KMS-11 (cell line): Measurements from ENCODE around the gene BASP1.
"Not testable (repeated sequence)": the region's sequence is repeated elsewhere in the genome, so short reads cannot be mapped to it uniquely, and the experiment has no call there.

ENCODE experiments used
- H2AFZ ChIP-seq: fragments of 200-600 bp; sonication (generic); 2 replicates; pipeline ENCODE4 v1.6.1; 2016; ENCODE audit warnings: antibody characterized with exemption, mixed run types, low read depth
- H3K27ac ChIP-seq: fragments of 200-600 bp; sonication (generic); 2 replicates; pipeline ENCODE4 v1.6.1; 2016; ENCODE audit warnings: mild to moderate bottlenecking, mixed run types
- H3K27me3 ChIP-seq: fragments of 200-600 bp; sonication (generic); 2 replicates; pipeline ENCODE4 v1.6.1; 2017; ENCODE audit warnings: mild to moderate bottlenecking, low read depth, mixed run types, moderate library complexity; ENCODE audit not compliant: insufficient read depth
- H3K36me3 ChIP-seq: fragments of 200-600 bp; sonication (generic); 2 replicates; pipeline ENCODE4 v1.6.1; 2017; ENCODE audit warnings: mild to moderate bottlenecking, mixed run types; ENCODE audit not compliant: insufficient read depth
- H3K4me1 ChIP-seq: fragments of 200-600 bp; sonication (generic); 2 replicates; pipeline ENCODE4 v1.6.1; 2016; ENCODE audit warnings: mild to moderate bottlenecking, low read depth, mixed run types; ENCODE audit not compliant: poor library complexity, severe bottlenecking
- H3K4me2 ChIP-seq: fragments of 200-600 bp; sonication (generic); 2 replicates; pipeline ENCODE4 v1.7.0; 2016; ENCODE audit warnings: mild to moderate bottlenecking, mixed run types
- H3K4me3 ChIP-seq: fragments of 200-600 bp; sonication (generic); IDR thresholded peaks from 2 replicates; pipeline ENCODE4 v1.6.1; 2017; ENCODE audit warnings: low read depth, low read length, mixed read lengths; ENCODE audit not compliant: insufficient read depth
- H3K79me2 ChIP-seq: fragments of 200-600 bp; sonication (generic); 2 replicates; pipeline ENCODE4 v1.6.1; 2016; ENCODE audit warnings: low read depth, mixed run types; ENCODE audit not compliant: insufficient read depth
- H3K9ac ChIP-seq: fragments of 200-600 bp; sonication (generic); 2 replicates; pipeline ENCODE4 v1.6.1; 2016; ENCODE audit warnings: mild to moderate bottlenecking, mixed run types
- H4K20me1 ChIP-seq: fragments of 200-600 bp; sonication (generic); 2 replicates; pipeline ENCODE4 v1.6.1; 2016; ENCODE audit warnings: mild to moderate bottlenecking, mixed run types; ENCODE audit not compliant: insufficient read depth
- CTCF ChIP-seq: fragments of 200-600 bp; sonication (generic); conservative IDR thresholded peaks from 2 replicates; pipeline ENCODE4 v1.6.1; 2017; ENCODE audit warnings: low read depth, mild to moderate bottlenecking, antibody characterized with exemption, low read length, moderate library complexity, mixed read lengths

Gene BASP1

DNA sequence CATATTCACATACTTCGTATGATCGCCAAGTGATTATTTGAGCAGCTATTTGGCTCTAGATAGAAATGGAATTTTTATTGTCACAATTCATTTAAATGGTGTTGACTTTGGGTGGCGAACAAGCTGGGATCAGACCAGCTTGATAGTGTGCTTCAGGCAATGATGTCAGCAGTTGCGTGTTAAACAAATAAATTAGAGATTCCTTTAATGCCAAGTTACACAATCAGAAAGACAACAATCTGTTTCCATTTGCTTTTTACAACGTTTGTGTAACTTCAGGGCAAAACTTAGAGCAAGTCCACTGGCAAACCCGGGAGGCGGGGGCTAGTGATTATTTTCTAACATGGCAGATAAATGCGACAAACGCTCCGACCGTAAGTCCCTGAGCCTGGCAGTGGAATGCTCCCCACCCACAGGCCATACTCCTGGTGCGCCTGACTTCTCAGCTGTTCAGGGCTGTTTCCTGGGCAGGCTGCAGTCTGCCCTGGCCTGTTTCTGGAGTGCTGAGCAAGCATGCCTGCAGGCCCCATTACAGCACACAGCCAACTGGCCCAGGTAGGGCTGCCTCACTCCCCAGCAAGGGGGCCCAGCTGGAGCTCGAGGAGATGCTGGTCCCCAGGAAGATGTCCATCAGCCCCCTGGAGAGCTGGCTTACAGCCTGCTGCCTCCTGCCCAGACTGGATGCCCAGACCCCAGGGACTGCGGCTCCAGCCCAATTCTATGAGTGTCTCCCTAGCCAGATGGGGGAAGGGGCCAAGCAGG, 88.7 kb downstream of the BASP1 start:
- TF ChIP-seq CTCF: no peak
- H4K20me1 ChIP-seq: no peaks in the 10 kb centered on the region
- H3K9ac ChIP-seq: no peak overlapping the region
- H3K27ac ChIP-seq: no peak overlapping the region
- no peak overlapping the region for H3K4me3 ChIP-seq
- H3K79me2 ChIP-seq: no peaks in the 10 kb centered on the region
- no peak overlapping the region for H3K4me2 ChIP-seq
- no peak overlapping the region for H2AFZ ChIP-seq
- no peaks in the 10 kb centered on the region for H3K4me1 ChIP-seq
- no peaks in the 10 kb centered on the region for H3K27me3 ChIP-seq
- no peaks in the 10 kb centered on the region for H3K36me3 ChIP-seq

GRCh38 chr5:17306726-17307091, 89.3 kb downstream of the BASP1 start:
- Histone ChIP-seq H4K20me1 (no peaks in the 10 kb centered on the region), H3K4me3 (no peak overlapping the region), H3K27ac (no peak overlapping the region), H3K4me1 (no peaks in the 10 kb centered on the region), H3K9ac (no peak overlapping the region), H3K27me3 (no peaks in the 10 kb centered on the region), H2AFZ (no peak overlapping the region), H3K4me2 (no peak overlapping the region), H3K79me2 (no peaks in the 10 kb centered on the region), H3K36me3 (no peaks in the 10 kb centered on the region)
- no peak for TF ChIP-seq CTCF

DNA sequence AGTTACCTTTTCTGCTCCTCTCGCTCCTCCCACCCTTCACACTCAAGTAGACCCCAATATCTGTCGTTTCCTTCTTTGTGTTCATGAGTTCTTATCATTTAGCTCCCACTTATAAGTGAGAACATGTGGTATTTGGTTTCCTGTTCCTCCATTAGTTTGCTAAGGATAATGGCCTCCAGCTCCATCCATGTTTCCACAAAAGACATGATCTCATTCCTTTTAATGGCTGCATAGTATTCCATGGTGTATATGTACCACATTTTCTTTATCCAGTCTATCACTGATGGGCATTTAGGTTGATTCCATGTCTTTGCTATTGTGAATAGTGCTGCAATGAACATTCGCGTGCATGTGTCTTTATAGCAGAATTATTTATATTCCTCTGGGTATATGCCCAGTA, 90.0 kb downstream of the BASP1 start:
- not testable (repeated sequence) for H3K27me3 ChIP-seq, H4K20me1 ChIP-seq, H3K36me3 ChIP-seq, H3K4me2 ChIP-seq, H3K27ac ChIP-seq, H3K4me3 ChIP-seq, H3K4me1 ChIP-seq, H3K79me2 ChIP-seq, H2AFZ ChIP-seq, H3K9ac ChIP-seq

GRCh38 chr5:17308326-17309065, 91.1 kb downstream of the BASP1 start:
- Histone ChIP-seq H3K4me2 (no peak overlapping the region), H2AFZ (no peak overlapping the region), H3K27ac (no peak overlapping the region), H3K4me1 (no peaks in the 10 kb centered on the region), H3K36me3 (no peaks in the 10 kb centered on the region), H3K79me2 (no peaks in the 10 kb centered on the region), H4K20me1 (no peaks in the 10 kb centered on the region), H3K9ac (no peak overlapping the region), H3K4me3 (no peak overlapping the region), H3K27me3 (no peaks in the 10 kb centered on the region)
- TF ChIP-seq CTCF: no peak

- Histone ChIP-seq H3K79me2 (no peaks in the 10 kb centered on the region), H3K9ac (no peak overlapping the region), H3K4me2 (no peak overlapping the region), H3K27ac (no peak overlapping the region), H2AFZ (no peak overlapping the region), H3K36me3 (no peaks in the 10 kb centered on the region), H3K4me1 (peaks cover 7% of the 10 kb centered on the region), H3K4me3 (no peak overlapping the region), H3K27me3 (no peaks in the 10 kb centered on the region), H4K20me1 (no peaks in the 10 kb centered on the region)
- TF ChIP-seq CTCF: no peak
Observed at GRCh38 chr5:17309462-17309861, 92.0 kb downstream of the BASP1 start.

- not testable (repeated sequence) for H4K20me1 ChIP-seq, H3K9ac ChIP-seq, H3K4me3 ChIP-seq, H2AFZ ChIP-seq, H3K27me3 ChIP-seq, H3K27ac ChIP-seq, H3K36me3 ChIP-seq, H3K4me2 ChIP-seq, H3K79me2 ChIP-seq
- H3K4me1 ChIP-seq: peaks cover 16% of the 10 kb centered on the region
Observed at GRCh38 chr5:17310502-17310901, 93.1 kb downstream of the BASP1 start.

DNA sequence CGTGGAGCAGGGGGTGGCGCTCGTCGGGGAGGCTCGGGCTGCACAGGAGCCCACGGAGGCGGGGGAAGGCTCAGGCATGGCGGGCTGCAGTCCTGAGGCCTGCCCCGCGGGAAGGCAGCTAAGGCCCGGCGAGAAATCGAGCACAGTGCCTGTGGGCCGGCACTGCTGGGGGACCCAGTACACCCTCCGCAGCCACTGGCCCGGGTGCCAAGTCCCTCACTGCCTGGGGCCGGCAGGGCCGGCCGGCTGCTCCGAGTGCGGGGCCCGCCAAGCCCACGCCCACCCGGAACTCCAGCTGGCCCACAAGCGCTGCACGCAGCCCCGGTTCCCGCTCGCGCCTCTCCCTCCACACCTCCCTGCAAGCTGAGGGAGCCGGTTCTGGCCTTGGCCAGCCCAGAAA, 94.4 kb downstream of the BASP1 start:
- not testable (repeated sequence) for H3K4me2 ChIP-seq, H3K9ac ChIP-seq, H4K20me1 ChIP-seq, H3K36me3 ChIP-seq, H3K79me2 ChIP-seq, H3K27me3 ChIP-seq, H3K4me3 ChIP-seq, H3K27ac ChIP-seq, H2AFZ ChIP-seq
- peaks cover 29% of the 10 kb centered on the region for H3K4me1 ChIP-seq
